Thyroid gland (tissue), 4 donors: ENCODE data around the gene ME3.

Experiments
- CTCF ChIP-seq, 6 experiments: fragments of 200-600 bp in 3 of 6; fragments of 450-650 bp in 3 of 6; sonication (generic) in 3 of 6; IDR thresholded peaks; one replicate each; pipeline ENCODE4 v1.5.1; 2016 to 2019; ENCODE audit warnings: antibody characterized with exemption in 6 of 6, mild to moderate bottlenecking in 2 of 6, inconsistent platforms in 1 of 6, moderate library complexity in 1 of 6
- POLR2A ChIP-seq, 2 donors: fragments of 450-650 bp; IDR thresholded peaks; one replicate each; pipeline ENCODE4 v1.6.1; 2017; ENCODE audit warnings: antibody characterized with exemption in 2 of 2, mild to moderate bottlenecking in 2 of 2, moderate library complexity in 1 of 2

DNA sequence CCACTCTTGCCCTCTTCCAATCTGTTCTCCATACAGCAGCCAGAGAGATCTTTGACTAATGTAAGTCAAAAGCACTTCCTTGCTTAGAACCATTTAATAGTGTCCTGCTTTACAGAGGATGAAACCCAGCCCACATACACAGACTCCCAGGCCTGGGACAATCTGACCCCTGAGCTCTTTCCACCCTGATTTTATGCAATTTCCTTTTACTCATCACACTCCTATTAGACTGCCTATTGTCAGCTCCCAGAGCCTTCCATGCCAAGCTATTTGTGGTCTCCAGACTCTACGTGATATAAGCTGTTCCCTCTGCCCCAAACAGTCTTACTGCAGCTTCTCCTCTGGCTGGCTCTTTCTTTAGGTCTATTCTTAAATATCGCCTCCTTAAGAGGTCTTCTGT lies 28.1 kb downstream of the ME3 start:
- no peak for TF ChIP-seq CTCF (IDR thresholded peaks at IDR 0.05)
- TF ChIP-seq POLR2A (IDR thresholded peaks at IDR 0.05): no peak
